ENCODE measurements around the gene RAB7B.

DNA sequence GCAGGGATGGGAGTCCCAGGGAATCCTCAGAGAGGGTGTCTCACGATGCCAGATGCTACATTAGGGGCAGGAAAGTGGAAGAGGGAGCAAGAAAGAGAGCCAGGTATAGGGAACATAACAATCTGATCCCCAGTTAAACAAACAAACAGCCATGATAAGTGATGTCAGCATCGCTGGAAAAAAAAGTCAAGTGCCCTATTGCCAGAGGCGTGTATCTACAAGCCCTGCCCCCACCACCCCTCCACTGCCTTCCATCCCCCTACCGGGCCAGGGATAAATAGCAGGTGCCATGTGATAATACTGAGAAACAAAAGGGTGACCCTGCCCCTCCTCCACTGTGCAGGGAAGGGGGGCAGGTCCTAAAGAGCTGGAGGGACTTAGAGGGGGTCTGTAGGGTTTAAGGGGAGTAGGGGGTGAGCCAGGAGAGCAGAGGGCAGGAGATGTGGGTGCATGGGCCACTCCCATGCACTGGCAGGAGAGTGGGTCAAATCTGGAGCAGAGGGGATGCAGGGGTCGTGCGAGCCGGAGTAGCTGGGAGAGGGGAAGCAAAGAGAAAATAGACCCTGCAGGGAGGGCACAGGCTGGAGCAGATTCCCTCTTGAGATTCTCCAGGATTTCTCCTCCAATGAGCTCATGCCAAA, 63.4 kb downstream of the RAB7B start:
- TF ChIP-seq CTCF (IDR thresholded peaks at IDR 0.05): no peak
- no peak for TF ChIP-seq POLR2A (IDR thresholded peaks at IDR 0.05)
- no peak for TF ChIP-seq POLR2AphosphoS5 (IDR thresholded peaks at IDR 0.05)

All from suprapubic skin (tissue), 4 donors.